GM23248 (cell line): Measurements from ENCODE around the gene BCKDK.

Experiments used
- EZH2 ChIP-seq: fragments of 200-600 bp; sonication (generic); IDR thresholded peaks from 2 replicates; pipeline ENCODE4 v1.6.1; 2018; ENCODE audit warnings: antibody characterized with exemption, mild to moderate bottlenecking; ENCODE audit not compliant: insufficient read depth, poor library complexity, severe bottlenecking
- EZH2phosphoT487 ChIP-seq: fragments of 200-600 bp; sonication (generic); IDR thresholded peaks from 2 replicates; pipeline ENCODE4 v1.6.1; 2018; ENCODE audit warnings: antibody characterized with exemption, moderate library complexity, mild to moderate bottlenecking, low read depth; ENCODE audit not compliant: insufficient read depth

DNA sequence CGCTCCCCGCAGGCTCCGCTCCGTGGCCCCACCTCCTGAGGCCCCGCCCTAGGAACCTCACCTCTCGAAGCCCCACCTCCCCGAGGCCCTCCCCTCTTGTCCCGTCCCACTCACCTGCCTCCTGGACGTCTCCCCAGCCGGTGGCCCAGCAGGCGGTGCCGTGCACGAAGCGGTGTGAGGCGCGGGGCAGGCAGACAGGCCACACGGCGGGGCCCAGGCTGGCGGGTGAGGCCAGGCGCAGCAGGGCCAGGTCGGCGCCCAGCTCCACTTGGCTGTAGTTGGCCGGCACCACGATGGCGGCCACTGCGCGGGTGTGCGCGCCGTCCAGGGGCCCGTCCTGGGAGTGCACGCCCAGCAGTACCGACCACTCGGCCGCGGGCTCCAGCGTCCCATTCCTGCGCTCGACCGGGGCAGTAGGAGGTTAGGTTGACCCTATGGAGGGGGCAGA, 40.1 kb downstream of the BCKDK start:
- no peak for TF ChIP-seq EZH2
- TF ChIP-seq EZH2phosphoT487: no peak
